Bone marrow (tissue), 2 donors: ENCODE results near the gene ZNF821.
"Not testable (repeated sequence)": the region's sequence is repeated elsewhere in the genome, so short reads cannot be mapped to it uniquely, and the experiment has no call there.

Experiments used
- DNase-seq, 2 donors: peaks; one replicate each; lab custom pipeline; 2025; lab: John Stamatoyannopoulos, UW

ZNF821 gene

DNA sequence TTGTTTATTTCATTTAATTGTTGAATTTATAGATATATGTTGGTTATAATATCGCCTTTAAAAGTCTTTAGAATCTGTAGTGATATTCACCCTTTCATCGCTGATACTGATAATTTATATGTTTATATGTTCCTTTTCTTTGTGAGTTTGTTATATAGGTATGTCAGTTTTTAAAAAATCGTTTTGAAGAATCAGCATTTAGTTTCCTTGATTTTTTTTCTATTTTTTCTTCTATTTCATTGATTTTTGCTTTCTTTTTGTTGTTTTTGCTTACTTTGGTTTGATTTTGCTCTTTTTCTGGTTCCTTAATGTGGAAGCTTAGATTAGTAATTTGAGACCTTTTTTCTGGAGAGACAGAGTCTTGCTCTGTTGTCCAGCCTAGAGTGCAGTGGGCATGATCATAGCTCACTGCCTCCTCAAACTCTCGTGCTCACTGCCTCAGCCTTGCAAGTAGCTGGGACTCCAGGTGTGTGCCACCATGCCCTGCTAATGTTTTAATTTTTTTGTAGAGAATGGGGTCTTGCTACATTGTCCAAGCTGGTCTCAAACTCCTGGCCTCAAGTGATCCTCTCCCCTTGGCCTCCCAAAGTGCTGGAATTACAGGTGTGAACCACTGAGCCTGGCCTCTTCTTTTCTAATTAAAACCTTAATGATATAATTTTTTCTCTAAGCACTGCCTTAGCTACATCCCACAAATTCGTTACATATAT lies 18.8 kb upstream of the ZNF821 start:
- DNase-seq = no peak

GRCh38 chr16:71899171-71899570 lies 15.2 kb upstream of the ZNF821 start:
- no peak for DNase-seq

DNA sequence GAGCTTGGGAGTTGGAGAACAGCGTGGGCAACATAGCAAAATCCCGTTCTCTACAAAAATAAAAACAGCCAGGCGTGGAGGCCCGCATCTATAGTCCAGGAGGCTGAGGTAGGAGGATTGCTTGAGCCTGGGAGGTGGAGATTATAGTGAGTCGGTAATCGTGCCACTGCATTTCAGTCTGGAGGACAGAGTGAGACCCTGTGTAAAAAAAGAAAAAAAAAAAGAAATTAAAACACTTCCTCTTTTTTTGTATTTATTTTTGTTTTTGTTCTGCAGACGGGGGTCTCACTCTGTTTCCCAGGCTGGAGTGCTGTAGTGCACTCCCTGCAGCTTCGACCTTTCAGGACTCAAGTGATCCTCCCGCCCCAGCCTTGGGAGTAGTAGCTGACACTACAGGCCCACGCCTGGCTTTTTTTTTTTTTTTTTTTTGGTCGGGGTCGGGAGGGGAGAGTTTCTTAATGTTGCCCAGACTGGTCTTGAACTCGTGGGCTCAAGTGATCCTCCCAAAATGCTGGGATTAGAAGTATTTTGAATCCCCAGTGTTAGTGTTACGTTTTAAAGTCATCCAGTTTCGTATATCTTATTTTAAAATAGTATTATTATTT lies 12.9 kb upstream of the ZNF821 start:
- DNase-seq = no peak

DNA sequence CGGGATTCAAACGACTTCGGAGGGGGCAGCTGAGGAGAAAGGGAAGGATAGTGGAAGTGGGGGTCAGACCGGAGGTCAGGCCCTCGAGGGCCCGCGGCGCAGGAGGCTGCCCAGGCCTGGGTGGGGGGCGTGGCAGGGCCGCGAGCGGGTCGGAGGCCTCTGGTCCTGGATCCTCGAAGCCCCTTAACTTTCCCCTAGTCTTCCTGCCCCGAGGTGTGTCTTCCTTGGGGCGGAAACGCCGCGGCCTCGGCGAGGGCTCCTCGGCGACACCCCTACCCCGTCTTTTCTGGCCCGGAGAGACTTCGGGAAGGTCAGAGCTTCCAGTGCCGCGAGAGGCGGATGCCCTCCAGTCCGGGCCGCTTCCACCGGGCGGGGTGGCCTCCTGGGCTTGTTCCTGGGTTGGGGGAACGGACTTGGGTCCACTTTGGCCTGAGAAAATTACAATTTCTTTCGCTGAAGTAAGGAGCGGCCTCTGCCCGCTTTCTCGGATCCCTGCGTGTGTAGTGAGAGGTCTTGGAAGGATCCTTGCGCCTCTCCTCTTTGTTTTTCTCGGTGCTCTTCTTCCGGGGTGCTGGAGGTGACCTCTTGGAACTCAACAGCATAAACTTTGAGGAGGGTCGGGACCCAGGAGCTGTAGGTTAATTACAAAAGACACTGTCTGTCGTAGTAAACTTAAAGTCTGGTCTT lies 11.8 kb upstream of the ZNF821 start:
- no peak for DNase-seq

GRCh38 chr16:71894921-71895678 lies 11.1 kb upstream of the ZNF821 start, which contains the start of gene IST1:
IST1 (plus strand) TSS chr16:71895531; CDS start chr16:71915641, 20,110 bp downstream.
- DNase-seq = peak; percentile 84 to 91

DNA sequence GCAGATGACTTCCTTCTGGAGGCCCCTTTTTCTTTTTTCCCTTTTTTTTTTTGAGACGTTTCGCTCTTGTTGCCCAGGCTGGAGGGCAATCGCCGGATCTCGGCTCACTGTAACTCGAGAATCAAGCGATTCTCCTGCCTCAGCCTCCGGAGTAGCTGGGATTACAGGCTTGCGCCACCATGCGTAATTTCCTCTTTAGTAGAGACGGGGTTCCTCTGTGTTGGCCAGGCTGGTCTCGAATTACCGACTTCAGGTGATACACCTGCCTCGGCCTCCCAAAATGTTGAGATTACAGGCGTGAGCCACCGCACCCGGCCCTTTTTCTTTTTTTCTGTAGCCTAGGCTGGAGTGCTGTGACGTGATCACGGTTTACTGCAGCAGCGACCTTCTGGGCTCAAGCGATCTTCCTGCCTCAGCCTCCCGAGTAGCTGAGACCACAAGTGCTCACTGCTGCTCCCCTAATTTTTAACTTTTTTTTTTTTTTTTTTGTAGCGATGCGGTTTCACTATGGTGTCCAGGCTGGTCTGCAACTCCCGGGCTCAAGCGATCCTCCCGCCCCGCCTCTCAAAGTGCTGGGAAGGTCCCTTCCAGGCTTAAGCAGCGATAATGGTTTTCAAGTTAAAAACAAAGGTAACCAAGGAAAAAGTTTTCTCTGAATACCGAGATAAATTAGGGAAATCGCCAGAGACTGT lies 10.4 kb upstream of the ZNF821 start:
- DNase-seq = peak in 1 of 2 donors; percentile 34

DNA sequence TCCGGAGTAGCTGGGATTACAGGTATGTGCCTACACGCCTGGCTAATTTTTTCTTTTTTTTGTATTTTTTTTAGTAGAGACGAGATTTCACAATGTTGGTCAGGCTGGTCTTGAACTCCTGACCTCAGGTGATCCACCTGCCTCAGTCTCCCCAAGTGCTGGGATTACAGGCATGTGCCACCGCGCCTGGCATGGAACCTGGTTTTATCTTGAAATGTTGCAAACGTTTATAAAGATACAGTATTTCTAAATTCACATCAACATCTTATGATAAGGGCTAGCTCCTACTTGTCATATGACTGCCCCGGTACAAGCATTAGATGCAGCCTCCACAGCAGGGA lies 9.9 kb upstream of the ZNF821 start:
- DNase-seq = no peak

- no peak for DNase-seq
These were observed 5.2 kb upstream of the ZNF821 start for GRCh38 chr16:71889147-71889546.

- DNase-seq = no peak
These were observed 1.3 kb upstream of the ZNF821 start for GRCh38 chr16:71885261-71885650.

GRCh38 chr16:71883168-71883848 lies 674 bp downstream of the ZNF821 start:
- peak in 1 of 2 donors; percentile 38 for DNase-seq

DNA sequence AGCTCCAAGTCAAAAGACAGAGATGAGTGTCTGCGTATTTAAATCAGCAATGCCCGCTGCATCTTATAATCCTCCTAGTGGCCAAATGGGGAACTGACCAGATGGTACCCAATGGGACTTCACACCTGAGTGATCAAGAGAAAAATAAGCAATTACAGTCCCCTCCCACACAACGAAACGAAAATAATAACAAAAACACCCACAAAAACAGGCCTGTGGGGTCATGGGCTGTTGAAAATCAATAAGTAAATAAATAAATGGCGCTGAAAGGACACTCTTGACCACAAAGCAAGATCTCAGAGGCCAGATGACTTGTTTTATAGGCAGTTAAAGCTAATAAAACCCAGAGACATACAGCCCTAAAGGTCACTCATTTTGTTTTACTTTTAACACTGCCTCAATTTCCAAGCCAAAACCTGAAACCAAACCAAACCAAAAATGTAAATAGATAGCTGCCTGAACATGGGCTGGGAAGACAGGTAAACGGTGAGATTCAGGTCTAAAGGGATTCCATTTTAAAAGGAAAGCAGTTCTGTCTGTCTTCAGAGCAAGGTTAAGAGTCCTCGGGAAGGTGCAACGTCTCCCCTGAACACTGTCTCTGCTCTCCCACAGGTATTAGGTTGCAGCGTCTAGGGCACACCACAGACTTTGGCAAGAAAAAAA lies 1.3 kb downstream of the ZNF821 start:
- DNase-seq = peak in 1 of 2 donors; percentile 58

DNA sequence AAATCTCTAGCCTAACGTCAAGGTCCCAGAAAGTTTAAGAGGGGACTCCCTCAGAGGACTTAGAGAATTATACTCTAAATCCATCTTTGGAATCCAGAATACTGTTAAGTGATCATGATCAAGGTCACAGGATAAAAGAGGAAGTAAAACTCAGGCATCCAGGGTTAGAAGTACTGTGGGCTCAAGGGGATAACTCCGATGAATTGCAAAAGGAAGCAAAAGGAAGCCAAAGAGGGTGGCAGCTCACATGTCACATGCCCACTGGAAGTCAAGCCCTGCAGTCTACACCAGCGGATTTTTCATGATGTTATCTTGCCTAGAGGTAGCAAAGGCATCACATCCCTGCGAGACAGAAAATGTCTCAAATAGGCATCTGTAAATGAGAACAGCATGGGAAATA lies 3.8 kb downstream of the ZNF821 start:
- DNase-seq = peak in 1 of 2 donors; percentile 76

GRCh38 chr16:71878911-71879310 lies 5.1 kb downstream of the ZNF821 start:
- DNase-seq = no peak

DNA sequence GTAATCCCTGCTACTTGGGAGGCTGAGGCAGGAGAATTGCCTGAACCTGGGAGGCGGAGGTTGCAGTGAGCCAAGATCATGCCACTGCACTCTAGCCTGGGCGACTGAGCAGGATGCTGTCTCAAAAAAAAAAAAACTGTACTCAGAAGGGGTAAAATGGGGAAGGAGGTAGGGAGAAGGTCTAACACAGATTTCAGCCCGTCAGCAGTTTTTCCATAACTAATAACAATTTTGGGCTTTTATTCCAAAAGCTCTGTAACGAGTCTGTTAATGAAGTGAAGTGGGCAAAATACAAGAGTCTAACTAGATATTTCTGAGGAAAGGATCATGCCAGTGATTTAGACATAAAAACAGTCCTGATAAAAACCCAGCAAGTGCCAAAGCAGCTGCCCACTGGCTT lies 10.8 kb downstream of the ZNF821 start:
- DNase-seq = no peak

- no peak for DNase-seq
These were observed 13.2 kb downstream of the ZNF821 start for GRCh38 chr16:71870818-71871217.

- DNase-seq = no peak
These were observed 14.9 kb downstream of the ZNF821 start for GRCh38 chr16:71869089-71869488.

GRCh38 chr16:71867939-71868338 lies 16.0 kb downstream of the ZNF821 start:
- no peak for DNase-seq

GRCh38 chr16:71867175-71867574 lies 16.8 kb downstream of the ZNF821 start:
- not testable (repeated sequence) for DNase-seq

DNA sequence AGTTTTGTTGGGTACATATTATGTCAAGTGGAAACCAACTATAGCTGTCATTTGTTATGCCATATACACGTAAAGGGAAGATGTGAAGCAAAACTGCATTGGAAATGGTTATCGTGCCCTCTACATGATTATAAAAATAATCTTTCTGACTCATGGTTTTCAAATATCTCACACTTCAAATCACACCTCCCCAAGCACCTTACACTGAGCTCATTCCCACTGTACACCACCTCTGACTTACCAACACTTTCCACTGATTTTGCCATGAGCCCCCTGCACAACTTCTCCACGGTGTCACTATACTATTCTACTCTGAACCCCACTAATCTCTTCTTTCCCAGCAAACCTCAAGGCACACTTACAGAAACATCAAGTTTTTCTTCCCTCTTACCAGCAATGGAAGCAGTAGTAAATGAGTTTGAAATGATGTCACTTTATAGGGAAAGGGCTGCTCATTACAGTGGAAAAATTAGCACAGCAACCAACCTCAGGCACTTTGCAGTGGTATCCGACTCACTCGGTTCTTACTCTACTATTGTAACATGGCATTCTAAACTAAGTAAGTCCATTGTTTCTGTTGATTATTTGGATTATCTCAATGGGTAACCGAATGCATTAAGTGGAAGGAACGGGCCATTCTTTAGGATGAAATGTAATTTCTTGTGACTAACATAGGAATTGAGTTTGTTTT lies 18.7 kb downstream of the ZNF821 start:
- no peak for DNase-seq

DNA sequence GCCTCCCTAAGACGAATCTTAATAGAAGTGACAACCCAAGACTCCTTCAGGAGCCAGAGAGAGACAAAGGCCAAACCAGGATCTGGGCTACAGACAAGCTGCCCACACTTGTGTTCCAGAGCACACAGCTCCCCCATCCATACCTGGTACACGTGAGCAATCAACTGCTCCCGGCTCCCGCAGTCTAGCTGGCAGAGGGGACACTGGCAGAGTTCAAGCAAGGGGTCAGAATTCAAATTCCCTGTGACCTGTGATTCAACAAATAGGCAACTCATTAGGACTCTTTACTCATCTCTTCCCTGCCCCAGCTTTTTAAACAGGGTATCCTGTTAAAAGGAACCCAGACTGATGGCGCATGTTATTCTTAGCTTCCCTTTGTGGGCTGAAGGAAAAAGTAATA lies 20.0 kb downstream of the ZNF821 start:
- DNase-seq = no peak
